Colonic mucosa (tissue), 4 donors: ENCODE results near the gene OR10G4. TPM values are rescaled to one million over a fixed set of nuclear protein-coding genes. Genes with fewer than 3 reads are reported as not detected.

Experiments
- DNase-seq: peaks from one replicate; pipeline ENCODE4 v3.0.0-alpha.2; 2020
- H3K27ac ChIP-seq: fragments of 200-600 bp; one replicate; pipeline ENCODE4 v1.8.0; 2021
- H3K27me3 ChIP-seq: fragments of 200-600 bp; one replicate; pipeline ENCODE4 v1.8.0; 2021
- H3K36me3 ChIP-seq: fragments of 200-600 bp; one replicate; pipeline ENCODE4 v1.8.0; 2021
- H3K4me1 ChIP-seq: fragments of 200-600 bp; one replicate; pipeline ENCODE4 v1.8.0; 2021; ENCODE audit warnings: mild to moderate bottlenecking
- H3K4me3 ChIP-seq: fragments of 200-600 bp; one replicate; pipeline ENCODE4 v1.8.0; 2021
- H3K9ac ChIP-seq, 2 donors: one replicate each; pipeline ENCODE4 v1.7.0; 2013; ENCODE audit warnings: control low read depth in 2 of 2, low read depth in 2 of 2, low read length in 2 of 2
- H3K9me3 ChIP-seq: fragments of 200-600 bp; one replicate; pipeline ENCODE4 v1.8.0; 2021
- CTCF ChIP-seq: fragments of 200-600 bp; IDR thresholded peaks from one replicate; pipeline ENCODE4 v1.8.0; 2022; ENCODE audit warnings: antibody characterized with exemption, mild to moderate bottlenecking
- intact Hi-C: fragments of 100-400 bp; cut with DNase I; formaldehyde crosslinking; loops from one replicate; pipeline ENCODE4 v1.14.1; 2022
- total RNA-seq, 2 donors: library from RNA; stranded (reverse); fragmentation: NEBNext Ultra II Directional in 1 of 2; extraction: Animal tissue kit (Norgen Biotek cat#: 25700) in 1 of 2; gene quantifications; one replicate each; pipeline ENCODE4 v1.2.1, GENCODE V29; 2021
- donor health status: healthy.
- donor health status: DM: no; HTN: no; CAD: no.
- donor health status: DM: no; HTN: no; CAD: no.

Gene OR10G4
- under 1 TPM; 0.12 to 0.69 TPM for total RNA-seq

- Histone ChIP-seq H3K27ac (no peak within 1 kb of the TSS), H3K4me1 (no peaks in the 10 kb centered on the region), H3K36me3 (no peaks in the 10 kb centered on the region), H3K27me3 (no peaks in the 10 kb centered on the region), H3K9me3 (no peaks in the 10 kb centered on the region), H3K9ac (no peak within 1 kb of the TSS), H3K4me3 (no peak within 1 kb of the TSS)
- no peak for DNase-seq
- intact Hi-C loops, result no loop called here
- TF ChIP-seq CTCF, result no peak
These were observed at the start of gene OR10G4 for GRCh38 chr11:124012697-124013096. Gene OR10G4, plus strand, starts transcription at chr11:124012997. Its CDS starts 2,578 bp downstream, at chr11:124015575.

- intact Hi-C loops, result no loop called here
- no peak overlapping the region for H3K9ac ChIP-seq
These were observed 39.0 kb upstream of the OR10G4 start for GRCh38 chr11:123973816-123974215.

GRCh38 chr11:123976770-123977560 lies 35.8 kb upstream of the OR10G4 start:
- intact Hi-C loops, result no loop called here
- no peak overlapping the region for H3K9ac ChIP-seq
- no peak for DNase-seq
- H3K4me1 ChIP-seq, result no peaks in the 10 kb centered on the region
- no peaks in the 10 kb centered on the region for H3K27me3 ChIP-seq
- no peaks in the 10 kb centered on the region for H3K36me3 ChIP-seq
- H3K27ac ChIP-seq, result no peak overlapping the region
- H3K9me3 ChIP-seq, result no peaks in the 10 kb centered on the region
- TF ChIP-seq CTCF, result no peak
- H3K4me3 ChIP-seq, result no peak overlapping the region

More at GRCh38 chr11:123973816-123974215, 39.0 kb upstream of the OR10G4 start:
- DNase-seq, result no peak
- no peak overlapping the region for H3K4me3 ChIP-seq
- no peak for TF ChIP-seq CTCF
- no peak overlapping the region for H3K27ac ChIP-seq
- no peaks in the 10 kb centered on the region for H3K27me3 ChIP-seq
- H3K36me3 ChIP-seq, result no peaks in the 10 kb centered on the region
- no peaks in the 10 kb centered on the region for H3K9me3 ChIP-seq
- no peaks in the 10 kb centered on the region for H3K4me1 ChIP-seq

- no peak for TF ChIP-seq CTCF
- H3K4me3 ChIP-seq, result no peak within 1 kb of the TSS
- H3K9ac ChIP-seq, result no peak within 1 kb of the TSS
- DNase-seq, result no peak
- H3K36me3 ChIP-seq, result no peaks in the 10 kb centered on the region
- no peak within 1 kb of the TSS for H3K27ac ChIP-seq
- H3K27me3 ChIP-seq, result no peaks in the 10 kb centered on the region
- H3K4me1 ChIP-seq, result no peaks in the 10 kb centered on the region
- H3K9me3 ChIP-seq, result no peaks in the 10 kb centered on the region
- intact Hi-C loops, result no loop called here
These were observed 35.0 kb upstream of the OR10G4 start, which contains the start of gene OR10S1 for GRCh38 chr11:123977731-123978347. Gene OR10S1, minus strand, starts transcription at chr11:123977781. Its CDS starts 117 bp downstream, at chr11:123977664.

- TF ChIP-seq CTCF, result no peak
- Histone ChIP-seq H3K9me3 (no peaks in the 10 kb centered on the region), H3K27ac (no peak overlapping the region), H3K4me3 (no peak overlapping the region), H3K9ac (no peak overlapping the region), H3K27me3 (no peaks in the 10 kb centered on the region), H3K36me3 (no peaks in the 10 kb centered on the region), H3K4me1 (no peaks in the 10 kb centered on the region)
- DNase-seq, result no peak
- intact Hi-C loops, result no loop called here
These were observed 33.5 kb upstream of the OR10G4 start for GRCh38 chr11:123979311-123979710.
